Brain microvascular endothelial cell (primary cell): ENCODE results near the gene ZNF385B.

Source experiments
- DNase-seq: peaks from one replicate; pipeline ENCODE4 v3.0.0-alpha.2; 2020
- H3K27ac ChIP-seq: fragments of 250-450 bp; sonication (Bioruptor Pico); 2 replicates; pipeline ENCODE4 v1.5.1; 2020; ENCODE audit warnings: mild to moderate bottlenecking, moderate library complexity
- H3K27me3 ChIP-seq: fragments of 250-450 bp; sonication (Bioruptor Pico); replicated peaks from 2 replicates; pipeline ENCODE4 v1.5.1; 2020; ENCODE audit warnings: mild to moderate bottlenecking
- H3K36me3 ChIP-seq: fragments of 250-450 bp; sonication (Bioruptor Pico); replicated peaks from 2 replicates; pipeline ENCODE4 v1.5.1; 2020; ENCODE audit warnings: mild to moderate bottlenecking
- H3K4me3 ChIP-seq: 2 replicates; pipeline ENCODE4 v1.5.1; 2011; ENCODE audit warnings: low read depth, mild to moderate bottlenecking, control low read depth, low read length, moderate library complexity
- in situ Hi-C: cut with HindIII; loops from 2 replicates; pipeline ENCODE4 v1.10.0; 2017; ENCODE audit warnings: low sequenced_read_pairs, low pct_ligation_motif_present
- TF ChIP-seq, protein P1 (sequence below): IDR thresholded peaks from 2 replicates; pipeline ENCODE4 v1.5.1; 2011; ENCODE audit warnings: low read depth, mild to moderate bottlenecking, moderate library complexity, low read length, control low read depth, inconsistent platforms; ENCODE audit errors: missing control alignments

ZNF385B gene

DNA sequence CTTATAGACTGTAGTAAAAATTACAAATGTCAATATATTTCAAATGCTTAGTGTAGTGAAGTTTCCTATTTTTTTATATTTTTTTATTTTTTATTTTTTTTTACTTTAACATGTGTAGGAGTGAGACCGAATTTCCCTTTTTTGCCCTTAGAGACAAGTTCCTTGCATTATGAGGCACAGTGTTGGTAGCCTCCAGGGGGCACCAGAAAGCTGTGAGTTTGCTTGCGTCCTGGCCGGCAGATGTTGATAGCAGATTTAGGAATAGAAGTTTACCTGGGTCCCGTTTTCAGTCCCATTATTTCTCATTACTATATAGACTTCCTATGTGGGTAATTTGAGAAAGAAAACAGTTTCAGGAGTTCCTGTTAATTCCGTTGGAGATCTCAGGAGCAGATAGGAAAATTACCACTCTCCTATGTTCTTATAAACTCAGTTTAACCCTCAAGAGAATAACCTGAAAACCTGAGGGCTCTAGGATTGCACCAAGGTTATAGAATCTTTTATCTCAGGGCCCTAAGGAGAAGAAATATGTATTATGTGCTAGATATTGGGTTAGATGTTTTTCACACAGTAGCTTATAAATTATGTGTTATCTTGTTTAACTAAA is 439.3 kb downstream of the ZNF385B start:
- in situ Hi-C loops: no loop called here
- H3K27me3 ChIP-seq: no peaks in the 10 kb centered on the region
- H3K36me3 ChIP-seq: no peaks in the 10 kb centered on the region
- TF ChIP-seq, protein P1, sequence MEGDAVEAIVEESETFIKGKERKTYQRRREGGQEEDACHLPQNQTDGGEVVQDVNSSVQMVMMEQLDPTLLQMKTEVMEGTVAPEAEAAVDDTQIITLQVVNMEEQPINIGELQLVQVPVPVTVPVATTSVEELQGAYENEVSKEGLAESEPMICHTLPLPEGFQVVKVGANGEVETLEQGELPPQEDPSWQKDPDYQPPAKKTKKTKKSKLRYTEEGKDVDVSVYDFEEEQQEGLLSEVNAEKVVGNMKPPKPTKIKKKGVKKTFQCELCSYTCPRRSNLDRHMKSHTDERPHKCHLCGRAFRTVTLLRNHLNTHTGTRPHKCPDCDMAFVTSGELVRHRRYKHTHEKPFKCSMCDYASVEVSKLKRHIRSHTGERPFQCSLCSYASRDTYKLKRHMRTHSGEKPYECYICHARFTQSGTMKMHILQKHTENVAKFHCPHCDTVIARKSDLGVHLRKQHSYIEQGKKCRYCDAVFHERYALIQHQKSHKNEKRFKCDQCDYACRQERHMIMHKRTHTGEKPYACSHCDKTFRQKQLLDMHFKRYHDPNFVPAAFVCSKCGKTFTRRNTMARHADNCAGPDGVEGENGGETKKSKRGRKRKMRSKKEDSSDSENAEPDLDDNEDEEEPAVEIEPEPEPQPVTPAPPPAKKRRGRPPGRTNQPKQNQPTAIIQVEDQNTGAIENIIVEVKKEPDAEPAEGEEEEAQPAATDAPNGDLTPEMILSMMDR: peak; percentile 92
- no peak overlapping the region for H3K4me3 ChIP-seq
- no peak overlapping the region for H3K27ac ChIP-seq
- peak; percentile 71 for DNase-seq

DNA sequence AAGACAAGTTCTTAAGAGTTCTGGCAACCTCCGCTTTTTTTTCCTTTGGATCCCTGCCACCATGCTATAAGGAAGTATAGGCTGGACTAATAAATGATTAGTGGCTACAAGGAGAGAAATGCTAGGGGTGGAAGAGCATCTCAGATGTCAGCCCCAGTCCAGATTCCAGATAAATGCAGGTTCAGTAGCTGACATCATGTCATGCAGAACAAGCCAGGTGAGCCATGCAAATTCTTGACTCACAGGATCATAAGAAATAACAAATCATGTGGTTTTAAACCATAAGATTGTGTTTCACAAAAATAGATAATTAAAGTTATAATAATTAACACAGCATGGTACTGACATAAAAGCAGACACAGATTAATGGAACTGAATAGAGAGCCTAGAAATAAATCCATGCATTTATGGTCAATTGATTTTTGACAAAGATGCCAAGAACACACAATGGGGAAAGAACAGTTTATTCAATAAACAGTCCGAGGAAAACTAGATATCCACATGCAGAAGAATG is 443.9 kb downstream of the ZNF385B start:
- Histone ChIP-seq H3K27me3 (no peaks in the 10 kb centered on the region), H3K4me3 (no peak overlapping the region), H3K27ac (no peak overlapping the region), H3K36me3 (no peaks in the 10 kb centered on the region)
- DNase-seq: no peak
- TF ChIP-seq, protein P1: no peak
- in situ Hi-C loops: no loop called here

DNA sequence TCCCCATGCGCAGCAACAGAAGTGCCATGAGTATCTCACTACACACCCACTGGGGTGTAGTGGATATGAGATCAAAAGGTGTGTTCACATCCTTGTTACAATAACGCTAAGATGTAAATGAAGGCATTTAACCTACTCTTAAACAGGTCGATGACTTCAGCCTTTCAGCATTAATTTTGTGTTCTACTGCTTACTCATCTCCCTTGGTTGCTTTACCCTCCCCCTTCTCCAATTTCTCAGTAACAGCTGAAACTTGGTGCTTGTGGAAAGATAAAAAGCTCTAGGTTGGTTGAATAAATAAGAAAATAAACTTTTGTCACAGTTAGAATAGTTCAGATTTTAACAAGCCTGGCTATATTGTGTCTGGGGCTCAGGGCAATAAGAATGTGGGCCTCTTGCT is 449.3 kb downstream of the ZNF385B start:
- no peak for DNase-seq
- in situ Hi-C loops: no loop called here
- Histone ChIP-seq H3K36me3 (no peaks in the 10 kb centered on the region), H3K4me3 (no peak overlapping the region), H3K27ac (no peak overlapping the region), H3K27me3 (no peaks in the 10 kb centered on the region)
- TF ChIP-seq, protein P1: no peak

DNA sequence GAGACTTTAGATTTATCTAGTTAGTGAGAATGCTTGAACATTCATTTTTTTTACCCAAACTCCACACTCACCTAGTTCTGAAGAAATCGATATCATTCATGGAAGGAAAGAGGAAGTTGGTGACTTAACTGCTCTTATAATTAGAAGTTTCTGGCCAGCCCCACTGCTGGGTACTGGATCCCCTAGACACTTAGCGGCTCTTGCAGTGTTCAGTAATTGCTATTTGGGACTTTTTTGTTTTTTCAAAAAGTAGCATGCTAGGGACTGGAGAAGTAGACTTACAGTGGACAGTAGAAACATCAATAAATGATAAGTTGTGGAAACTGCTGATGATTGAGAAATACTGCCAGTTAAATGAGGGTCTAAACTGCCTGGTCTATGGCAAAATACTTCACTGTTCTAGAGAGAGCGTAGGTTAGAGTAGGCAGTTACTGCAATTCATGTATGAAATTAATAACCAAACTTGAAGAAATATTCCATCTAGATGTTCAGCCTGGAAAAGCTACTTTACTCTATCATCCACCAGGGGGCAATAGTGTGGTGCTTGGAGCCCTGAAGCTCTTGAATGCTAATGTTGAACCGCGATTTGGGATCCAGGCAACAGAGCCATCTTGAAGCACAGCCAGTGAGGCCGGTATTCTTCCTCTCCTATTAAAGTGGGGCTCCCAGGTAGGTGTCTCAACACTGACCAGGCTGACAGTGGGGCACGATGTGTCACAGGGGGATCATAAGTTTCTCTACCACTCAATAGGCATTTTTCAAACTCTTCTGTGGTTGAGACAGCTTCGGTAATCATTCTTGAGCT is 450.7 kb downstream of the ZNF385B start:
- peak; percentile 73 for DNase-seq
- Histone ChIP-seq H3K27me3 (no peaks in the 10 kb centered on the region), H3K27ac (no peak overlapping the region), H3K36me3 (no peaks in the 10 kb centered on the region), H3K4me3 (no peak overlapping the region)
- in situ Hi-C loops: no loop called here
- TF ChIP-seq, protein P1: peak; percentile 86

DNA sequence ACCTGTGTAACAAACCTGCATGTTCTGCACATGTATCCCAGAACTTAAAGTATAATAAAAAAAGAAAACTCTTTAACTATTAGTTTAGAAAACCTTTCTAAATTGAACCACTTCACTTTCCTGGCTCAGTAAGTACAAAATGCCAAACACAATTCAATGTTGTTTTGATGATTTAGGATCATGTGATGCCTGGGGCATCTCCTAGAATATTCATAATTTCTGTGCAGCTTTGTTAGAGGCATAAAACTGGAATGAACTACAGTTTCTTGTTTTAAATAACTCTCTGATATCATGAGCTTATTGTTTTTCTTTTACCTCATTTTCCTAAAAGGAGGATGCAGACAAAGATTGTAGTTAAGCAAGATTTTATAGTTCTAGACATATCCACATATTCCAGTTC is 457.8 kb downstream of the ZNF385B start:
- H3K4me3 ChIP-seq: no peak overlapping the region
- TF ChIP-seq, protein P1: no peak
- no peaks in the 10 kb centered on the region for H3K36me3 ChIP-seq
- in situ Hi-C loops: no loop called here
- DNase-seq: no peak
- no peaks in the 10 kb centered on the region for H3K27me3 ChIP-seq
- H3K27ac ChIP-seq: no peak overlapping the region
